ENCODE data around the gene ANKS3.

ANKS3 gene

GRCh38 chr16:4696905-4697847 lies 36.9 kb downstream of the ANKS3 start:
- no peak for TF ChIP-seq CTCF (IDR thresholded peaks at IDR 0.05)

- TF ChIP-seq CTCF (IDR thresholded peaks at IDR 0.05), result no peak
Measured at GRCh38 chr16:4696172-4696904, 37.7 kb downstream of the ANKS3 start.

- TF ChIP-seq CTCF (IDR thresholded peaks at IDR 0.05), result no peak
Measured at GRCh38 chr16:4695473-4696171, 38.4 kb downstream of the ANKS3 start.

GRCh38 chr16:4694642-4695451 lies 39.2 kb downstream of the ANKS3 start:
- TF ChIP-seq CTCF (IDR thresholded peaks at IDR 0.05), result no peak

- no peak for TF ChIP-seq CTCF (IDR thresholded peaks at IDR 0.05)
Measured at GRCh38 chr16:4693956-4694641, 40.0 kb downstream of the ANKS3 start.

GRCh38 chr16:4693296-4693955 lies 40.6 kb downstream of the ANKS3 start, which contains the start of gene NUDT16L1:
Gene NUDT16L1 (plus strand): TSS chr16:4693562. CDS start chr16:4693727, 165 bp downstream.
- TF ChIP-seq CTCF (IDR thresholded peaks at IDR 0.05), result no peak; the same call in 1 of the 2 replicates
